ENCODE data around the gene ATP1B1.

ATP1B1 gene

DNA sequence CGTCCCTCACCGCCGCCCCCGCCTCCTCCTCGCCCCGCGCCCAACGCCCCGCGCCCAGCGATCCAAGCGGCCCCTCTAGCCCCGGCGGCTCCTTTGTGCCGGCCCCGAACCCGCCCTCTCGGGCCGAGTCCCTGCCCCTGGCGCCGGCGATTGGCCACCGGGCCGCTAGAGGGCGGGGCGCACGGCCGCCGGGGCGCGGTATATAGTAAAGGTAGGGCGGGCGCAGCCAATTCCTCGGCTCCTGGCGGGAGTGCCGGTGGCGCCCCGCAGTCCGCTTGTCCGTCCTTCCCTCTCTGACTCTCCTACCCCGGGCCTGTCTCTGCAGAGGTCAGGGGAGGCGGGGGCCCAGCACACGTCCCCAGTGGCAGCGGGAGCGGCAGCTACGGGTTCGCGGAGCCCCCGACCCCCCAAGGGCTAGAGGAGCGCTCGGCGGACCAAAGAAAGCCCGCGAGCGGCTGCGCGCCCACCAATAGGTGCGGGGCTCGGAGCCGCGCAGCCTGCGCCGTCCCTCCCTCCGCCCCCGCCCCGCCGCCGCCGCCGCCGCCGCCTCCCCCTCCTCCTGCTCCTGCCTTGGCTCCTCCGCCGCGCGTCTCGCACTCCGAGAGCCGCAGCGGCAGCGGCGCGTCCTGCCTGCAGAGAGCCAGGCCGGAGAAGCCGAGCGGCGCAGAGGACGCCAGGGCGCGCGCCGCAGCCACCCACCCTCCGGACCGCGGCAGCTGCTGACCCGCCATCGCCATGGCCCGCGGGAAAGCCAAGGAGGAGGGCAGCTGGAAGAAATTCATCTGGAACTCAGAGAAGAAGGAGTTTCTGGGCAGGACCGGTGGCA lies at the start of gene ATP1B1:
Gene ATP1B1, plus strand, starts transcription at position 596 of the 826 bp plus-strand sequence. Its CDS starts 140 bp downstream, at position 736.
- in situ Hi-C loops (cut with MboI; ENCODE audit: low sequenced_read_pairs), result no loop called here

DNA sequence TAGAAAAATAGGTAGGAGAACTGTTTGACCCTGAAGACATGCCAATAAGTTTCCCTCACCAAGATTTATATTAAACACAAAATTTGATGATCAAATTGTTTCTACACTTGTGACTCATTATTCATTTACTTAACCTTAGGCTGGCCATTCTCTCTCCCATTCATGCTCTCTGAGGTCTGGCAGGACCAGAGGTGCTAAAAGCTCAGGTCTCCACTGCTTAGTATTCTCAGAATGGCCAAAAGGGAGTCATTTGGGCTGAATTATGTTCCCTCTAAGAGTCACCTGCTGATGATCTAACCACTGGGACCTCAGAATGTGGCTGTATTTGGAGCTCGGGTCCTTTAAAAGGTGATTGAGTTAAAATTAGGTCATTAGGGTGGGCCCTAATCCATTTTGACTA lies 47.1 kb upstream of the ATP1B1 start:
- in situ Hi-C loops (cut with MboI; ENCODE audit: low sequenced_read_pairs), result no loop called here

- in situ Hi-C loops (cut with MboI; ENCODE audit: low sequenced_read_pairs), result no loop called here
These were observed 46.3 kb upstream of the ATP1B1 start for GRCh38 chr1:169060043-169060722.

GRCh38 chr1:169060919-169061639 lies 45.4 kb upstream of the ATP1B1 start:
- in situ Hi-C loops (cut with MboI; ENCODE audit: low sequenced_read_pairs), result no loop called here

- in situ Hi-C loops (cut with MboI; ENCODE audit: low sequenced_read_pairs), result no loop called here
These were observed 44.3 kb upstream of the ATP1B1 start for GRCh38 chr1:169062152-169062551.

DNA sequence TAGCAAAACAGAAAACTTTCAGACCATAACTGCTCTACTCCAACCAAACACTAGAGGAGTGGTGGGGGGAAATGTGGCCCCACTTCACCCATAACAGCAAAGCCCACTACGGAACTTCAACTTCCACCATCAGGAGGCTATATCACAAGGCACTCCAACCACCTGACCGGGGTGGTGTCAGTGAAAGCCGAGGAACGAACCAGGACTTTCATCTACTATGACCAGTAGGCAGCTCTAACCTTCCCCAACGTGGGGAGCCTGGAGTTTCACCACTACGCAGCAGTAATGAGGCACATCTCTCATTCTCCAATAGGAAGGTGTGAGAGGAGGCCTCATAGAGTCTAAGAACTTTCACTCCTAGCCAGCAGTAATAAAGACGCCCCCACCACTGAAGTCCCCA lies 42.4 kb upstream of the ATP1B1 start:
- in situ Hi-C loops (cut with MboI; ENCODE audit: low sequenced_read_pairs), result no loop called here

GRCh38 chr1:169070547-169070946 lies 35.9 kb upstream of the ATP1B1 start:
- in situ Hi-C loops (cut with MboI; ENCODE audit: low sequenced_read_pairs), result no loop called here

- in situ Hi-C loops (cut with MboI; ENCODE audit: low sequenced_read_pairs), result no loop called here
These were observed 35.5 kb upstream of the ATP1B1 start for GRCh38 chr1:169070958-169071357.

GRCh38 chr1:169072945-169073725 lies 33.4 kb upstream of the ATP1B1 start:
- in situ Hi-C loops (cut with MboI; ENCODE audit: low sequenced_read_pairs), result no loop called here

GRCh38 chr1:169078163-169078883 lies 28.2 kb upstream of the ATP1B1 start:
- in situ Hi-C loops (cut with MboI; ENCODE audit: low sequenced_read_pairs), result no loop called here

GRCh38 chr1:169081503-169082123 lies 24.9 kb upstream of the ATP1B1 start:
- in situ Hi-C loops (cut with MboI; ENCODE audit: low sequenced_read_pairs), result no loop called here

GRCh38 chr1:169085911-169086310 lies 20.6 kb upstream of the ATP1B1 start:
- in situ Hi-C loops (cut with MboI; ENCODE audit: low sequenced_read_pairs), result no loop called here

DNA sequence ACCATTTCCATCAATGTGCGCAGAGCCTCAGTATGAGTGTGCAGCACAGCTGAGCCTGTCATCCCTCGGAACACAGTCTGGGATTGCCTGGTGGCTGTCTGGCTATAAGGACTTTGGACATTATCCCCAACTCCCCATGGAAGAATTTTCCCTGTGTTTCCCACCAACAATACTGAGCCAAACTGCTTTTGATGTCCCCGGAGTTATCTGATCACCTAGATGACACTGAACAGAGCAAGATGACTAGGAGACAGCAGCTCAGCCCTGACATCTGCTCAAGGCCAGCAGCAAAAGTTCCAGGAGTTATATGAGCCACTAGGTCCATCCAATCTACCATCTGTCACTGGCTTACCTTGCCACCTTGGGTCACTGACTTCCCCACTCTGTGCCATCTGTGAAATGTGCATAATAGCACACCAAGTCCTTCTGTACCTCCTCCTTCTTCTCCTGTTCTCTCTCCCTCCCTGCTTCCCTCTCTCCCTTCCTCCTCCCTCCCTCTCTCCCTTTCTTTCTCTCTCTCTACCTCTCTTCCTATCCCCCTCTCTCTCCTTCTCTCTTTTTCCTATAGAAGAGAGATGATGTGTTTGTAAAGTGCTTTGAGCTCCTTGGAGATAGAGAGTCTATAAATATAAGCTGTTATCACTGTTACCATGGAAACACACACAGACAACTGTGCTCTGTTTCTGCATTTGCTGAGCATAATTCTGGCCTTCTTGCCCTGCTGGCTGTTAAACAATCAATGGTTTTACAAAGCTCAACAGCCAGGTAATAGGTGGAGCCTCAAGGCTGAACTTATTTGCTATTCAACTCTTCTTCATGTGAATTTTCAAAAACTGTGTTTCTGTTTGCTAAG lies 19.7 kb upstream of the ATP1B1 start:
- in situ Hi-C loops (cut with MboI; ENCODE audit: low sequenced_read_pairs), result no loop called here

- in situ Hi-C loops (cut with MboI; ENCODE audit: low sequenced_read_pairs), result no loop called here
These were observed 18.6 kb upstream of the ATP1B1 start for GRCh38 chr1:169087876-169088275.

GRCh38 chr1:169089776-169090175 lies 16.7 kb upstream of the ATP1B1 start:
- in situ Hi-C loops (cut with MboI; ENCODE audit: low sequenced_read_pairs), result no loop called here

DNA sequence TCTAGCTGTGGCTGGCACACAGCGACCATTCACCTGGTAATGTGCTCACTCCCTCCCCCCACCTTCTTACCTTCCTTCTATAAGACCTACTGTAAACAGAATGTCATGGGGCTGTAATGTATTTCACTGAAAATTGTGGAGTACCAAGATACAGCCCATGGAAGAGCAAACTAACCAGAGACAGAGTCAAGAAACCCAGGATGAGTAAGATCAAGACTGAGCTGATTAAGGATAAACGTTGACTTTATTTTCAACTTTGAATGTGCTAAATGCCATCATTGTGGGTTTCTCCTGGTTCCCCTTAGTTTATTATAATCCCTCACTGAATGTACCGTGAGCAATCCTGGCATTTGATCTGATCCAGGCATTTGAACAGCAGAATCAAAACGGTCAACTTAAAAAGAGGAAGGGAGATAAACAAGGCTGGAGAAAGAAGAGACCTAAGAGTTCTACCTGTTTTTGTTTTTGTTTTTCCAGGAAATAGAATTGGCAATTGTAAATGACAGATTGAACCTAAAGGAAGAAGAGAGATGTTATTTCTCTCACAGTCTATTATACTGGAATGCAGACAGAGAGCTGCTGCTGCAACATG lies 16.1 kb upstream of the ATP1B1 start:
- in situ Hi-C loops (cut with MboI; ENCODE audit: low sequenced_read_pairs), result no loop called here

GRCh38 chr1:169090900-169091311 lies 15.6 kb upstream of the ATP1B1 start:
- in situ Hi-C loops (cut with MboI; ENCODE audit: low sequenced_read_pairs), result no loop called here

DNA sequence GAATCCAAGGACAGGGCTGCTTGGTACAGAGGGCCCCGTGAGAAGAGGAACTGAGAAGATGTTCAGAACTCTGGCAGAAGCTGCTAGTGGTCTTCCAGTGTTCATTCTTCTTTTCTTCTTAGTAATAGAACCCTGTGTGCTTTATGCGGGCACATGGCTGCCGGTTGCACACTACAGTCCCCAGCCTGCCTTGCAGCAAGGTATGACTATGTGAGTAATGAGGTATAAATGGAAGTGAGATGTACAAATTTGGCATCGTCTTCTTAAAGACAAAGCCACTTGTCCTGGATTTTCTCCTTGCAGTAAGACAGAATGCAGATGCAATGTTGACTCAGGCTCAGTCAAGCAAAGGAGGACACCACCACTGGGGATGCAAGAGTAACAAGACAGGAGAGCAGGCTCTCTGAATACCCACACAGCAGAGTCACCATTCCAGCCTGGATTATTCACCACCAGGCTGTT lies 15.0 kb upstream of the ATP1B1 start:
- in situ Hi-C loops (cut with MboI; ENCODE audit: low sequenced_read_pairs), result no loop called here

Data from hTERT RPE-1 (cell line).